ENCODE measurements around the gene SIN3A. TPM values are rescaled to one million over a fixed set of nuclear protein-coding genes. Genes with fewer than 3 reads are reported as not detected.

The SIN3A gene
- total and polyA plus RNA-seq, 9 of the 15 experiments (the other 6 are each of a cell fraction or from before 2014, with no cell fraction given) = 11.1 to 70.3 (median 25.3) TPM

- peak in 1 of 2 experiments; percentile 85; a peak in 1 of 4 replicates for TF ChIP-seq MLLT1 (IDR thresholded peaks at IDR 0.05)
- TF ChIP-seq, protein P1, sequence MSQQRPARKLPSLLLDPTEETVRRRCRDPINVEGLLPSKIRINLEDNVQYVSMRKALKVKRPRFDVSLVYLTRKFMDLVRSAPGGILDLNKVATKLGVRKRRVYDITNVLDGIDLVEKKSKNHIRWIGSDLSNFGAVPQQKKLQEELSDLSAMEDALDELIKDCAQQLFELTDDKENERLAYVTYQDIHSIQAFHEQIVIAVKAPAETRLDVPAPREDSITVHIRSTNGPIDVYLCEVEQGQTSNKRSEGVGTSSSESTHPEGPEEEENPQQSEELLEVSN (IDR thresholded peaks at IDR 0.05; ENCODE audit: borderline replicate concordance in 1 of 2, extremely low read depth in 1 of 2, insufficient read depth in 1 of 2, insufficient read length in 1 of 2, low read depth in 1 of 2, low read length in 1 of 2, poor library complexity in 1 of 2, severe bottlenecking in 1 of 2) = peak; percentile 64 to 86
- peak; percentile 80 for TF ChIP-seq RBM25 (IDR thresholded peaks at IDR 0.05; ENCODE audit: low read depth, low read length, severe bottlenecking)
- TF ChIP-seq U2AF2 (optimal IDR thresholded peaks at IDR 0.05; ENCODE audit: low read depth, low read length) = no peak
- TF ChIP-seq MAX (CRISPR knock-in tag; IDR thresholded peaks at IDR 0.05) = no peak
- peak; percentile 97 for TF ChIP-seq NEUROD1 (IDR thresholded peaks at IDR 0.05; ENCODE audit: borderline replicate concordance, low read depth, low read length, partially characterized antibody)
- peak; percentile 69 for TF ChIP-seq CREM (IDR thresholded peaks at IDR 0.05; ENCODE audit: low read depth)
- TF ChIP-seq SRF (CRISPR knock-in tag; IDR thresholded peaks at IDR 0.05) = peak in 1 of 2 experiments; percentile 2; a peak in 1 of 4 replicates
- TF ChIP-seq ZSCAN32 (CRISPR knock-in tag; IDR thresholded peaks at IDR 0.05) = no peak
- TF ChIP-seq, protein P2, sequence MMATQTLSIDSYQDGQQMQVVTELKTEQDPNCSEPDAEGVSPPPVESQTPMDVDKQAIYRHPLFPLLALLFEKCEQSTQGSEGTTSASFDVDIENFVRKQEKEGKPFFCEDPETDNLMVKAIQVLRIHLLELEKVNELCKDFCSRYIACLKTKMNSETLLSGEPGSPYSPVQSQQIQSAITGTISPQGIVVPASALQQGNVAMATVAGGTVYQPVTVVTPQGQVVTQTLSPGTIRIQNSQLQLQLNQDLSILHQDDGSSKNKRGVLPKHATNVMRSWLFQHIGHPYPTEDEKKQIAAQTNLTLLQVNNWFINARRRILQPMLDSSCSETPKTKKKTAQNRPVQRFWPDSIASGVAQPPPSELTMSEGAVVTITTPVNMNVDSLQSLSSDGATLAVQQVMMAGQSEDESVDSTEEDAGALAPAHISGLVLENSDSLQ (IDR thresholded peaks at IDR 0.05) = peak; percentile 99
- peak; percentile 84 to 86 for TF ChIP-seq NRF1 (conservative IDR thresholded peaks at IDR 0.05 in 1 of 2, IDR thresholded peaks at IDR 0.05 in 1 of 2)
- TF ChIP-seq YY1 (IDR thresholded peaks at IDR 0.05; ENCODE audit: borderline replicate concordance in 1 of 3, control insufficient read depth in 1 of 3, extremely low read depth in 1 of 3, insufficient read depth in 3 of 3, insufficient read length in 1 of 3, insufficient replicate concordance in 2 of 3, low read depth in 1 of 3, low read length in 2 of 3) = peak in 1 of 3 experiments; percentile 15
- TF ChIP-seq L3MBTL2 (IDR thresholded peaks at IDR 0.05) = peak; percentile 20; the same call in 1 of the 2 replicates
- no peak for TF ChIP-seq ZNF324 (CRISPR knock-in tag; IDR thresholded peaks at IDR 0.05)
- TF ChIP-seq ARID3A (IDR thresholded peaks at IDR 0.05; ENCODE audit: borderline replicate concordance, low read depth, low read length) = 0 out of 2 replicates have a peak, but pooled peaks have one; percentile 8
- peak; percentile 92 for TF ChIP-seq HMBOX1 (IDR thresholded peaks at IDR 0.05)
- peak; percentile 30; the same call in 1 of the 2 replicates for TF ChIP-seq CREB1 (IDR thresholded peaks at IDR 0.05)
- TF ChIP-seq CREB1 (CRISPR knock-in tag; IDR thresholded peaks at IDR 0.05) = peak; percentile 60; the same call in 1 of the 2 replicates
- TF ChIP-seq TEAD1 (CRISPR knock-in tag; IDR thresholded peaks at IDR 0.05) = no peak
Measured at GRCh38 chr15:75451674-75452363, at the start of gene SIN3A (continued).

Measured in K562 (cell line).